Adipose tissue (tissue), 3 donors: Measurements from ENCODE around the gene SH2B2. TPM values are rescaled to one million over a fixed set of nuclear protein-coding genes. Genes with fewer than 3 reads are reported as not detected.

Experiments used
- H3K27ac ChIP-seq: one replicate; pipeline ENCODE4 v1.5.1; 2013; ENCODE audit warnings: low read depth, low read length
- WGBS, 3 donors: extraction: QIAGEN DNeasy Blood & Tissue Kit; methylation state at CpG; one replicate each; pipeline ENCODE4 v1.1.7; 2013; 5-methylcytosine and 5-hydroxymethylcytosine counted together
- polyA plus RNA-seq, 3 donors: library from polyadenylated mRNA; stranded (reverse); fragments of 200-250 nt; gene quantifications; one replicate each; pipeline ENCODE4 v1.2.3, GENCODE V29; 2013
- donor health status: healthy with polysubstance abuse.
- donor health status: Bipolar disorder and iron deficiency.
- donor health status: healthy.

Gene SH2B2
- polyA plus RNA-seq, 3 donors: 1.6 to 7.8 (median 2.4) TPM

GRCh38 chr7:102261451-102261850 is 25.2 kb upstream of the SH2B2 start:
- no peak overlapping the region for H3K27ac ChIP-seq
- WGBS, 3 donors: 74 to 86% (median 79%) methylated on average over 9 of the region's 9 CpGs

DNA sequence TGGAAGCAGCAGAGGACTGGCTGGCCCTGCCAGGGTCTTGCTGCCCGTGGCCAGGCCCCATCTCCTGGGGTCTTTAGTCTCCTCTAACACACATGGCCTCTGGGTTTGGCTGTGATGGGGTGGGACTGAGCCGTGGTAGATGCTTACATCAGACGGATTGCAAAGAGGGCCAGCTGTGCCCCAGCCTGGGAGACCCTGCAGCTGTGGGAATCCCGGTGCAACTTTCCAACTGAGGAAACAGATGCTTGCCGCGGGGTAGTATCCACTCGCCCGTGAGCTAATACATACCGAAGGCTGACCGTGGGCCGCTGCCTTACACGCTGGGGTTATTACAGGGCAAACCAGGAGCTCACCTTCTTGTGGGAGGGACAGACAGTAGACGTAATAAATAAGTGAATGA is 24.1 kb upstream of the SH2B2 start:
- no peak overlapping the region for H3K27ac ChIP-seq
- WGBS, 3 donors: 82 to 90% (median 89%) methylated on average over 13 of the region's 13 CpGs

- H3K27ac ChIP-seq: no peak overlapping the region
- WGBS, 3 donors: 59 to 86% (median 70%) methylated on average over 13 of the region's 13 CpGs
Measured at GRCh38 chr7:102264367-102264891, 22.2 kb upstream of the SH2B2 start.

DNA sequence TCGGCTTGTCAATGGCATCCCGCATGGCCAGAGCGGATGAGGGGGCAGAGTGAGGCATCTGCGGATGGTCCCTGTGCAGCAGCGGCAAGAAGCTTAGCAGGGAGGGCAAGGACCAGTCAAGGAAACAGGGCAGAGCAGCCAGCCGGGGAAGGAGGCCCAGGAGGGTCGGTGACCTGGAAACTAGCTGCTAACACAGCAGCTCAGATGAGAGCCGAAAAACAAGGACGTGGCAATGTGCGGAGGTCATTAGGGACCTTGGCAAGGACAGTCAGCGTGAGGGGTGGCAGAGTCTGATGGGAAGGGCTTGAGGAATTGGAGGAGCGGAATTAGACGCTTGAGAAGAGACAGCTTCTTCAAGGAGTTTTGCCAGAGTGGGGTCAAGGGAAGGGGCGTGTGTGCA is 20.1 kb upstream of the SH2B2 start:
- 79 to 85% (median 84%) methylated on average over 14 of the region's 14 CpGs for WGBS, 3 donors
- no peak overlapping the region for H3K27ac ChIP-seq

- WGBS, 3 donors: 84 to 90% (median 85%) methylated on average over 10 of the region's 10 CpGs
- no peak overlapping the region for H3K27ac ChIP-seq
Measured at GRCh38 chr7:102268635-102269034, 18.0 kb upstream of the SH2B2 start.

- WGBS, 3 donors: 77 to 81% (median 78%) methylated on average over 13 of the region's 13 CpGs
Measured at GRCh38 chr7:102270178-102270887, 16.3 kb upstream of the SH2B2 start.

GRCh38 chr7:102271158-102271798 is 15.4 kb upstream of the SH2B2 start:
- WGBS, 3 donors: 92 to 95% (median 94%) methylated on average over 10 of the region's 10 CpGs

More at GRCh38 chr7:102270178-102270887, 16.3 kb upstream of the SH2B2 start:
- no peak overlapping the region for H3K27ac ChIP-seq

DNA sequence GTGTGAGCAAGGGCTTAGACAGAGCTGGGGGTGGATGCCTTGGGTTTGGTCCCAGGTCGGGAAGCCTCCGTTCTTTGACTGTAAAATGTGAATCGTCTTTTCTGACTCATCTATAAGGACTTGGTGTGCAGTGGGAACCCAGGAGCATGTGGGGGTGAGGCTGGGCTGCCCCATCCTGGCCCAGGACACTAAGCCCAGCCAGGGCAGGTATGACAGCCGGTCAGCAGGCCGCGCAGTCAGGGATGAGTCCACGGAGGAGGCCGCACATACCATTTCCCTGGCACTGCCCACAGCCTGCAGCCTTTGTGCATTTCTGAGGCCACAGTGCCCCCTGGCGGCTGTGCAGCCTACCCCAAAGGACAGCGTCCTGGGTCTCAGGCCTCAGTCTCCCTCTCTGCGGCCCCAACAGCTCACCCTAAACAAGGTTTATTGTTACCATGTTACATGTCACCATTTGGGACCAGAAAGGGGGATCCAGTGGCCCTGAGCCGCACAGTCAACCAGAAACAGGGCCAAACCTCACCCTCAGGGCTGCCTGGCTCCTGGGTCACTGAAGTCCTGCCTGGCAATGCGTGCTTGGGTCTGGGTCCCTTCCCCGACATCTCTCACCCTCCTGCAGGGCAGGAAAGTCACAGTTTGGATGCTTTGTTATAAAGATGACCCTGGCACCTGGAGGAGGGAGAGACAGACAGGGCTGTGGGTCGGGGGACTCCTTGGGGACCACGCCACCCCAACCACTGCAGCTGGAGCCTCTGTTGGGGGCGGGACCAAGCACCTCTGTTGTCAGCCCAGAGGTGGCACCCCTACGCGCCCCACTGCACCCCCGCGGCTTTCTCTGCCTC is 14.4 kb upstream of the SH2B2 start:
- WGBS, 3 donors: 37 to 50% (median 47%) methylated on average over 19 to 21 of the region's 21 CpGs
- no peak overlapping the region for H3K27ac ChIP-seq

More at GRCh38 chr7:102271158-102271798, 15.4 kb upstream of the SH2B2 start:
- H3K27ac ChIP-seq: no peak overlapping the region

- H3K27ac ChIP-seq: no peak overlapping the region
- 84 to 87% (median 87%) methylated on average over 16 of the region's 16 CpGs for WGBS, 3 donors
Measured at GRCh38 chr7:102272917-102273748, 13.5 kb upstream of the SH2B2 start.

- WGBS, 3 donors: 85 to 88% (median 86%) methylated on average over 23 of the region's 23 CpGs
- H3K27ac ChIP-seq: no peak overlapping the region
Measured at GRCh38 chr7:102273749-102274712, 12.6 kb upstream of the SH2B2 start.

- WGBS, 3 donors: 89 to 92% (median 90%) methylated on average over 10 of the region's 10 CpGs
- no peak overlapping the region for H3K27ac ChIP-seq
Measured at GRCh38 chr7:102275123-102275703, 11.5 kb upstream of the SH2B2 start.

DNA sequence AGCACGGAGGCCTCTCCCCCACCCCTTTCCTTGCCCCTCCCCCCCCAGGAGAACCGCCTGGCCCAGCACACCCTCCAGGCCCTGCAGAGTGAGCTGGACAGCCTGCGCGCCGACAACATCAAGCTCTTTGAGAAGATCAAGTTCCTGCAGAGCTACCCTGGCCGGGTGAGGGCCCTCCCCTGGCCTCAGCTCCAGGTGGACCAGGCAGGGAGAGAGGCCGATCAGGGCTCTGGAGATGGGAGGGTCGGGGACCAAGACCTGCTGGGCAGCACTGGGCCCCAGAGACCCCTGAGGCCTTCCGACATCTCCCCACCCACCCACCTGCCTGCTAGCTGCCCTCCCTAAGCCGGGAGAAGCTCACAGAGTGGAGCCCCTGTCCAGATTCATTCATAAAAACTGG is 8.8 kb upstream of the SH2B2 start:
- no peak overlapping the region for H3K27ac ChIP-seq

GRCh38 chr7:102279537-102280400 is 6.9 kb upstream of the SH2B2 start:
- 56 to 62% (median 57%) methylated on average over 15 to 23 of the region's 23 CpGs for WGBS, 3 donors

More for the DNA sequence above, 8.8 kb upstream of the SH2B2 start:
- WGBS, 3 donors: 82 to 92% (median 91%) methylated on average over 10 of the region's 10 CpGs

DNA sequence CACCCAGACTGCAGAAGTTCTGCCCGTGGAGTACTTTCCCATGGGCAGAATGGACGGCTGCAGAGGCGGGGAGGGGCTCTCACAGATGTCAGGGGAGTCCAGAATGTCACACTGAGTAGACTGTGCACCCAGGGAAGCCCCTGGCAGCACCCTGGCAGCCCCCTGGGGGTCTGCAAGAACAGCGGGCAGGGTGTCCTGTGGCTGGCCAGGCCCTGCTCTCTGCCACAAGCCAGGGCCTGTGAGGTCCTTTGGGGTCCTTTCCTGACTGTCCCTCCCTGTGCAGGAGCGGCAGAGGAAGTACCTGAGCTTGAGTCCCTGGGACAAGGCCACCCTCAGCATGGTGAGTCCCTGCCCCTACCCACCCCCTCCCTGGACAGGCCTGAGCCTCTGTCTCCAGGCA is 6.1 kb upstream of the SH2B2 start:
- 76 to 86% (median 84%) methylated on average over 5 of the region's 5 CpGs for WGBS, 3 donors
- no peak overlapping the region for H3K27ac ChIP-seq

More at GRCh38 chr7:102279537-102280400, 6.9 kb upstream of the SH2B2 start:
- H3K27ac ChIP-seq: no peak overlapping the region

- H3K27ac ChIP-seq: no peak overlapping the region
- 87 to 96% (median 91%) methylated on average over 11 to 14 of the region's 14 CpGs for WGBS, 3 donors
Measured at GRCh38 chr7:102281785-102282184, 4.9 kb upstream of the SH2B2 start.
